Right ventricle myocardium inferior (tissue), 1 donor: ENCODE results near the gene CGB7. TPM values are rescaled to one million over a fixed set of nuclear protein-coding genes. Genes with fewer than 3 reads are reported as not detected.

ENCODE experiments used
- microRNA-seq: library from miRNA; unstranded; fragments of <30 nt; microRNA quantifications from one replicate; pipeline ENCODE4 v1.2.0, GENCODE V29; 2020
- total RNA-seq: library from RNA; stranded (reverse); fragmentation: NEBNext Ultra II Directional; extraction: Animal tissue kit (Norgen Biotek cat#: 25700); gene quantifications from one replicate; pipeline ENCODE4 v1.2.1, GENCODE V29; 2021
- donor health status: DM: no; HTN: yes; CAD: no; lungs with severe emphysema.

Gene CGB7
- total RNA-seq, 1 donor from 2014 or later, result not detected

Small RNAs within 50 kb of the gene (microRNA-seq; reads per million reads assigned to microRNA genes)
- gene MIR6798, result not detected

Other genes starting within 250 kb of the CGB7 start
- 63.2 TPM for gene BCAT2, start 246.7 kb downstream of the CGB7 start, total RNA-seq
- 1.0 TPM for gene HSD17B14, start 221.3 kb downstream of the CGB7 start, total RNA-seq
- gene PLEKHA4, start 189.1 kb downstream of the CGB7 start, total RNA-seq, result 23.8 TPM
- gene PPP1R15A, start 185.3 kb downstream of the CGB7 start, total RNA-seq, result 64.8 TPM
- not detected for gene TULP2, start 159.0 kb downstream of the CGB7 start, total RNA-seq
- gene NUCB1, start 157.4 kb downstream of the CGB7 start, total RNA-seq, result 246 TPM
- not detected for gene DHDH, start 124.0 kb downstream of the CGB7 start, total RNA-seq
- gene BAX, start 102.9 kb downstream of the CGB7 start, total RNA-seq, result 22.4 TPM
- 1,007 TPM for gene FTL, start 92.4 kb downstream of the CGB7 start, total RNA-seq
- gene GYS1, start 64.4 kb downstream of the CGB7 start, total RNA-seq, result 99.1 TPM
- 46.8 TPM for gene RUVBL2, start 63.9 kb downstream of the CGB7 start, total RNA-seq
- not detected for gene LHB, start 40.7 kb downstream of the CGB7 start, total RNA-seq
- not detected for gene CGB3, start 33.4 kb downstream of the CGB7 start, total RNA-seq
- gene CGB2, start 25.9 kb downstream of the CGB7 start, total RNA-seq, result not detected
- gene CGB1, start 20.9 kb downstream of the CGB7 start, total RNA-seq, result not detected
- not detected for gene CGB5, start 13.9 kb downstream of the CGB7 start, total RNA-seq
- gene CGB8, start 8.6 kb downstream of the CGB7 start, total RNA-seq, result not detected
- not detected for gene NTF4, start 7.1 kb upstream of the CGB7 start, total RNA-seq
- gene KCNA7, start 14.9 kb upstream of the CGB7 start, total RNA-seq, result 0.81 TPM
- gene SNRNP70, start 27.7 kb upstream of the CGB7 start, total RNA-seq, result 110 TPM
- 21.1 TPM for gene LIN7B, start 56.6 kb upstream of the CGB7 start, total RNA-seq
- 1.8 TPM for gene C19orf73, start 61.4 kb upstream of the CGB7 start, total RNA-seq
- 4.1 TPM for gene PPFIA3, start 61.8 kb upstream of the CGB7 start, total RNA-seq
- gene HRC, start 97.6 kb upstream of the CGB7 start, total RNA-seq, result 843 TPM
- gene TRPM4, start 100.0 kb upstream of the CGB7 start, total RNA-seq, result 28.5 TPM